GM12873 (cell line): Measurements from ENCODE around the gene HINT2.
A peak's percentile ranks its signal among the peaks of the same experiment; 100 is the strongest.

Source experiments
- CTCF ChIP-seq: IDR thresholded peaks from 2 replicates; pipeline ENCODE4 v1.5.1; 2012; ENCODE audit warnings: low read depth, mild to moderate bottlenecking, moderate library complexity, low read length, control low read depth; ENCODE audit not compliant: insufficient read depth; ENCODE audit errors: missing control alignments

Gene HINT2

DNA sequence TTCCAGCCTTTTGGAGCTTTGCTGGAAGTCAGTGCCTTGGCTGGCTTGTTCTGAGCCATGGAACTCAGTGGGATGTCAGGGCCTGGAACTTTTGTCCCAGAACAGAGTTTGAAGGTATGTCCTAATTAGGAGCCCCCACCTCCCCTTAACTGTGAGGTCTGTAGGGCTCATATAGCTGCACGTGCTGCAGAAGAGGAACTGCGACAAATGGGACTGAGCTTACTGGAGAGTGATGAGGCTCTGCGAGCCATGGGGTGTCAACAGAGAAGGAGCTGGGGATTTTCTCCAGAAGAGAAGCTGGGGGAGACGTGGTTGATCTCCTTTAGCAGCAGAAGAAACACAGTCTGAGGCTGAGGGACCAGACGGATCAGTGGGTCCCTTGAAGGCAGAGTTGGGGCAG, 25.1 kb upstream of the HINT2 start:
- no peak for TF ChIP-seq CTCF

DNA sequence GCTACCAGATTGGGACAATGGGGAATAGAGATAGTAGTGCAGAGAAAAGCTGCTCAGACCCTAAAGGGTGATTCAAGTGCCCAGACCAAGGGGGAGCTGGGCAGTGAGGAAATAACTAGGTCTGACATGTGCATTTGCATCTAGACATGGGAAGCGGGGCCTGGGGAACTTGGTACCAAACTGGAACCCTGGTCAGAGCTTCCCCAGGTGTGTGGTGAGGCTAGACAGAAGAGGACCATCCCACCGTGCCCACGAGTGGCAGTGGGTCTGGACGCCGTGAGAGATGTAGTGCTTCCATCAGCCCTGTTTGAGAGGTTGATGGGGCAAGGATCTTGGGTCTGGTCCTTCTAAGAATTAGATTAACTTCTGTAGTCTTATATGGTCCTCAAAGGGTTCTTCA, 21.8 kb upstream of the HINT2 start:
- no peak for TF ChIP-seq CTCF

DNA sequence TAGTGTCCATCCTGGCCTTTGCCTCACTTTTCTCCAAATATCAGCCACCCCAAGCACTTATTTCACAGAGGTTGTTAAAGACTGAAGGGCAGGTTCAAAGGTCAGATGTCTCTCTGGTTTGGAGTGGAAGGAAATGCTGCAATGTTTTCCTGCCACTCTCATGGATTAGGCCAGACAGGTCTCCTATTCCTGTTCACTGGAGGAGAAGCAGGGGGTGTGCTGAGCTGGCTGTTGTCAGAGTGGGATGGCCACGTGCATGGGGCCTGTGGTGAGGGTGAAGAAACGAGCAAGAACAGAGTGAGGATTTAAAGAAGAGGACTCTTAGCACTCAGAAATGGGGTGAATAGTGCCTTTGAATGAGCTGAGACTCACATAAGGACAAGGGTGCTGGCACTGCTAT, 20.9 kb upstream of the HINT2 start:
- TF ChIP-seq CTCF = no peak

GRCh38 chr9:35835216-35835632, 20.4 kb upstream of the HINT2 start:
- peak; percentile 48 for TF ChIP-seq CTCF

DNA sequence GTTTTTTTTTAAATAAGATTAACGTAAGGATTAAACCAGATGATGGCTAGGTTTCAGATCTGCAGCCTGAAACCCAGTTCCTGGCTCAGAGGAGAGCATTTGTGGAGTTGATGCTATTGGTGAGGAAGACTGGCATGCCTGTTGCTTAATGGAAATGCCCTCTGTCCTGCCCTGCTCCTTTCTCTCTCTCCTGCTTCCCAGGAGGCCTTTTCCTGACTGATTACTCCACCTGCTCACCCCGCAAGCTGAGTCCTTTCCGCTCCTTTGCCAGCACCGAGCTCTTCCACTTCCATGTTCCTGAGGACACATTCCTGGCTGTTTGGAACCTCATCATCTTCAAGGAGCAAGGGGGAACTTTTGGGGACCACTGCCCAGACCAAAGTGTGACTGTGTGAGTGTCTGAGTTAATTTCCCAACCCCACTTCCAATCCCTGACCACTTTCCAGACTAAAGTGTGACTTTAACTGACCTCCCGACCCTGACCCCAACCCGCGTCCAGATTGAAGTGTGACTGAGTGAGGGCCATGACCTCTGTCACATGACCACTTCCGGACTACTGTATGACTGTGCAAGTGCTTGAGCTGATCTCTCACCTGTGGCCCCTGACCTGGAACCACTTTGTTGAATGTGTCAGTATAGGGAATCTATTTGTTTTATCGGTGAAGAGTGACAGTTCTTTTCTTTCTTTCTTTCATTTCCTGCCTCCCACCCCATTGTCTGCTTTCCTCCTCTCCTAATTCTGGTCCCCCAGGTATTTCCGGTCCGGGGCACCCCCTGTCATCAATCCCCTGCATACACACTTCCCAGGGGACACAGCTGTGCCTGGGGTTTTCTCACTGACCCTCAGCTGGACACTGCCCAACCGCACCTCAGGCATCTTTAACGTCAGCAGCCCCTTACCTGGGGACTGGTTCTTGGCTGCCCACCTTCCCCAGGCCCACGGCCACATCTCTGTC, 19.7 kb upstream of the HINT2 start:
- no peak for TF ChIP-seq CTCF

- no peak for TF ChIP-seq CTCF
Observed at GRCh38 chr9:35832814-35833213, 18.0 kb upstream of the HINT2 start.

DNA sequence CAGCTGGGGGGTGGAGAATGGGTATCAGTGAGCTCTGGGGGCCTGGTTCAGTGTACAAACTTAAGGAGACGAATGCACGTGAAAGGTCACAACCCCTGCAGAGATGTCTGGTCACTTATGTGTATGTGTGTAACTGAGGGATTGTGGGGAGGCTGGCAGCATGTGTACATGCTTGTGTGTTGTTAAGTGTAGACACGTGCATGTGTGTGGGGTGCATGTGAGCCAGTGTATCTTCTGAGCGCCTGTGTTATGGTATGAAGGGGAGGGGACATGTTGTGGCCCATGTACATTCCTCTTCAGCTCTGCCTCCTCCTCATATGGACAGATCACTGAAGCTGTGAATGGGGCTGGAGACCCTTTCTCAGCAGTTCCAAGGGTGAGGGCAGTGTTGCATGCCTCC, 16.2 kb upstream of the HINT2 start:
- TF ChIP-seq CTCF = no peak
